ENCODE measurements around the gene DAGLA.

DAGLA gene

DNA sequence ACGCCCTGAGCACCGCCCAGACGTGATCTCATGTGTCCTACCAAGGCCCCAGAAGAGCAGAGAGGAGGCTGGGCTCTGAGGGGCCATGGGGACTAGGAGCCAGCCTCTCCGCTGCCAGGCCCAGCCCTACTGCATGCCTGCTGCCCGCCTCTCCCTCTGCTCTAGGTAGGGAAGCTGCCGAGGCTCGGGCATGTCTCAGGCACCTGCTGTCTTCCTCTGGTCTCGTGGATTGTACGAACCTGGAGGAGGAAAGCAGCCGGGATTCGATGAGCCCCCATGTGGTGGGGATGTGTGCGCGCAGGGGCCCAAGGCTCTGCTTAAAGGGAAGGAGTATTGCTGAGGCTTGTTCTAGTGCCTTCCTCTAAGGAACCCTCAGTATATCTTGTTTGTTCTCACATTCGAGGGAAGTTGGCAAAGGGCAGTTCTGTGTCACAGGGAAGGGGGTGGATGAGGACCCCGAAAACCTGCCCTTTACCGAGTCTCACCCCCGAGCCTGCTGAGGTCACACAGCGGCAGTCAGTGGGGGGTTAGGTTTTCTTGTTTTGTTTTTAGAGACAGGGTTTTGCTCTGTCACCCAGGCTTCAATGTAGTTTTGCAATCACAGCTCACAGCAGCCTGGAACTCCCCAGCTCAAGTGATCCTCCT is 21.2 kb downstream of the DAGLA start:
- Histone ChIP-seq H3K36me3 (no peaks in the 10 kb centered on the region), H3K4me1 (peaks cover 0 to 49% (median 21%) of the 10 kb centered on the region in 4 donors), H3K9me3 (no peaks in the 10 kb centered on the region), H3K4me3 (no peak overlapping the region), H3K27me3 (no peaks in the 10 kb centered on the region), H3K27ac (no peak overlapping the region)
- TF ChIP-seq, protein P1, sequence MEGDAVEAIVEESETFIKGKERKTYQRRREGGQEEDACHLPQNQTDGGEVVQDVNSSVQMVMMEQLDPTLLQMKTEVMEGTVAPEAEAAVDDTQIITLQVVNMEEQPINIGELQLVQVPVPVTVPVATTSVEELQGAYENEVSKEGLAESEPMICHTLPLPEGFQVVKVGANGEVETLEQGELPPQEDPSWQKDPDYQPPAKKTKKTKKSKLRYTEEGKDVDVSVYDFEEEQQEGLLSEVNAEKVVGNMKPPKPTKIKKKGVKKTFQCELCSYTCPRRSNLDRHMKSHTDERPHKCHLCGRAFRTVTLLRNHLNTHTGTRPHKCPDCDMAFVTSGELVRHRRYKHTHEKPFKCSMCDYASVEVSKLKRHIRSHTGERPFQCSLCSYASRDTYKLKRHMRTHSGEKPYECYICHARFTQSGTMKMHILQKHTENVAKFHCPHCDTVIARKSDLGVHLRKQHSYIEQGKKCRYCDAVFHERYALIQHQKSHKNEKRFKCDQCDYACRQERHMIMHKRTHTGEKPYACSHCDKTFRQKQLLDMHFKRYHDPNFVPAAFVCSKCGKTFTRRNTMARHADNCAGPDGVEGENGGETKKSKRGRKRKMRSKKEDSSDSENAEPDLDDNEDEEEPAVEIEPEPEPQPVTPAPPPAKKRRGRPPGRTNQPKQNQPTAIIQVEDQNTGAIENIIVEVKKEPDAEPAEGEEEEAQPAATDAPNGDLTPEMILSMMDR (IDR thresholded peaks at IDR 0.05) = no peak
- DNase-seq = no peak
- intact Hi-C loops (cut with DNase I; ENCODE audit: low total_unique reads) = no loop called here

DNA sequence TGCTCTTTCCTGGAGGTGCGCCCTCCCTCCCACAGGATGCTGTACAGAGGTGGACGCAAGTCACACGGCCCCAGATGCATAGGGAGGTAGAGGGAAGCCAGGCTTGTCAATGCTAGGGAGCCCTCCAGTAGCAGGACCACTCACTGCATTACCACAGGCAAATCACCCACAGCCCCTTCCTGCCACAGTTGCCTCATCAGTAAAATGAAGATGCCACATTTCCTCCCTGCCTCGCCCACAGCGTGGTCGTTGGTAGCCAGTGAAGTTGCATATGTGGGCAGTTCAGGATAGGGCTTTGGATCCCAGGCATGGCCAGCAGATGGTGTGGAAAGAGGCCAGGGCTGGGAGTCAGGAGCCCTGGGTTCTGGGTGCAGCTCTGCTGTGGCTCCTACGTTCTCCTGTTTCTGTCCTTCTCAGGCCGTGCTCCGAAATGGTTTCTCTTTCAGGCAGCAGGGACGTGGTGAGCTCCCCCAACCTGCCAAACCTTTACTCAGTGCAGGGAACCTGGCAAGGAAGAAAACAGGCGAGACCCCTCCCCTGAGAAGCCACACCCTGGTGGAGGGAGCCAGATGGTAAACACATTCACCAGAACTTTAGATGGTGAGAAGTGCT is 22.6 kb downstream of the DAGLA start:
- Histone ChIP-seq H3K36me3 (no peaks in the 10 kb centered on the region), H3K27ac (no peak overlapping the region), H3K27me3 (no peaks in the 10 kb centered on the region), H3K4me1 (peaks cover 0 to 35% (median 18%) of the 10 kb centered on the region in 4 donors), H3K4me3 (no peak overlapping the region), H3K9me3 (no peaks in the 10 kb centered on the region)
- DNase-seq = no peak
- intact Hi-C loops (cut with DNase I; ENCODE audit: low total_unique reads) = no loop called here
- TF ChIP-seq, protein P1 (IDR thresholded peaks at IDR 0.05) = no peak

DNA sequence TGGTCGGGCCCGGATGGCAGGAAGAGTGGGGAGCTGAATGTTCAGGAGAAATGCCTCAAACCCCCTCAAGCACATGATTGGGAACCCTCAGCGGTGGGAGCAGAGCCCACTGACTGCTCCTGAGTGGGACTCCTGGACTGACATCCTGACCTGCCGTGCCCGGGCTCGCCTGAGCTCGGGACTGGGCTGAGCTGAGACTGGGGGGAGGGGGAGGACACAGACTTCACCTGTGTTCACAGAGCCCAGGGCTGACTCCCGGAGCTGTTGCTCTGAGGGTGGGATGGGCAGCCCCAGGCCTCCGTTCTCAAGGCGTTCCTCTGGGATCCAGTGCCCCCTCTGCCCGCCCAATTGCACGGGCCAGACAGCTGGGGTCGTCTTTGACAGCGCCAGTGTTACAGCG is 24.6 kb downstream of the DAGLA start:
- DNase-seq = no peak
- peaks cover 0 to 6% of the 10 kb centered on the region in 2 donors for H3K27me3 ChIP-seq
- intact Hi-C loops (cut with DNase I; ENCODE audit: low total_unique reads) = no loop called here
- no peak overlapping the region for H3K4me3 ChIP-seq
- peaks cover 0 to 15% (median 7%) of the 10 kb centered on the region in 4 donors for H3K4me1 ChIP-seq
- no peaks in the 10 kb centered on the region for H3K9me3 ChIP-seq
- no peak overlapping the region for H3K27ac ChIP-seq
- no peaks in the 10 kb centered on the region for H3K36me3 ChIP-seq
- TF ChIP-seq, protein P1 (IDR thresholded peaks at IDR 0.05) = no peak

DNA sequence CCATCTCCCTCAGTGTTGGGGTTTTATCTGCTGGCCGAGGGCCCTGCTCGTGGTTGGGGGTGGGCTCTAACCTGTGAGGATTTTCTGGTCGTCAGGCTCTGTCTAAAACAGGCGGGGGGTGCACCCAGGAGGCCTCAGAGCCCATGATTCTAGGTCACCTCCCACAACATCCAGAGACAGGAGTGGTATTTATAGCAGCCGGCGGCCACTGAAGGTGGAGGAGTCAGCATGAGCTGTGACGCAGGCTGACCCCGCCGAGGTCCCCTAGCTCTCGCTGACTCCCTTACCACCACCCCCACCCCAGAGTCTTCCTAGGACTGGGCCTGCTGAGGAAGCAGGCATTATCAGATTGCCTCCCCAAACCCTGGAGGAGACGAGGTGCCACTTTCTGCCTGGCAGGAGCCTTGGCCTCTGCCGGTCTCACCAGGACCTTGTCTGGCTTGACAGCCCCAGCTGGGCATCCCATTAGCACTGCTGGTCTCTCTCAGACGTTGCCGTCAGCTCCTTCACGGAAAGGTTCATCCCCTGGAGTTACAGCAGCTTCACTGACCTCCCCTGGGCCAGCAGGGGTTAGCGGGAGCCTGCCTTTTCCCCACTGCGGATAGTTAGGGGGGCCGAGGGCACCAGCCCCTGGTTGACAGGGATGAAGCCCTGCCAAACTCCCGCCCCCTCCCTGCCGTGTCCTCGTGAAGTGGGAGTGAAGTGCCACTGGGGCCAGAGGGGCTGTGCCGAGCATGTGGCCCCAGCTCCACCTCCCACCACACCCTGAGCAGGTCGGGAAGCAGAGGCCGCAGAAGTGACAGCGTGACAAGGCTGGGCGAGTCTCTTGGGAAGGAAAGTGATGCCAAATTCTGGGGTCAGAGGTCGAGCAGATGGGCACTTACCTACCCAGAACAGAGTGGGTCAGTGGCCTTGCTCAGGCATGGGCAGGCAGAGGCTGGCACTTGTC is 26.5 kb downstream of the DAGLA start:
- DNase-seq = no peak
- Histone ChIP-seq H3K36me3 (no peaks in the 10 kb centered on the region), H3K4me3 (no peak overlapping the region), H3K27me3 (peaks cover 0 to 6% of the 10 kb centered on the region in 2 donors), H3K27ac (no peak overlapping the region), H3K9me3 (no peaks in the 10 kb centered on the region), H3K4me1 (no peaks in the 10 kb centered on the region)
- intact Hi-C loops (cut with DNase I; ENCODE audit: low total_unique reads) = no loop called here
- TF ChIP-seq, protein P1 (IDR thresholded peaks at IDR 0.05) = no peak

DNA sequence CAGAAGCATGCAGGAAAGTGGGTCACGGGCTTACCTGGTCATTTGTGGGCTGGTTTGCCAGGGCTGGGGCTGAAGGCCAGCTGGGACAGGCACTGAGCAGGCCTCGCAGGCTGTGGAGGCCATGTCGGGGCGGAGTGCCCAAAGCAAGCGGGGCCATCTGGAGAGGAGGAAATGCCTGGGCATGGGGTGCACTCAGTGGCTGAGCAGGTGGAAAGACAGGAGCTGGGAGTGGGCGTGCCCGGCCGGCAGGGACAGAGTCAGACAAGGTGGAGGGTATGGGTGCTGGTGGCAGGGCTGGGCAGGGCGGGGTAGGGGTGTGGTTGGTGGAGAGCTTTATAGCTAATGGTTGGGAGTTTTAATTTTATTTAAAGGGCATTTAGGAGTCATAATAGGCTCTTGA is 27.4 kb downstream of the DAGLA start:
- Histone ChIP-seq H3K27ac (no peak overlapping the region), H3K36me3 (no peaks in the 10 kb centered on the region), H3K9me3 (no peaks in the 10 kb centered on the region), H3K27me3 (peaks cover 0 to 6% of the 10 kb centered on the region in 2 donors), H3K4me3 (no peak overlapping the region), H3K4me1 (no peaks in the 10 kb centered on the region)
- DNase-seq = no peak
- intact Hi-C loops (cut with DNase I; ENCODE audit: low total_unique reads) = no loop called here
- TF ChIP-seq, protein P1 (IDR thresholded peaks at IDR 0.05) = no peak

All from tibial artery (tissue), 4 donors.